ENCODE measurements around the gene ASCL5. TPM values are rescaled to one million over a fixed set of nuclear protein-coding genes. Genes with fewer than 3 reads are reported as not detected.

ASCL5 gene
- total RNA-seq, 1 experiment from 2014 or later = 0.31 TPM

GRCh38 chr1:201088395-201088794 is 38.6 kb downstream of the ASCL5 start:
- no peak for DNase-seq (ENCODE audit: low spot score)
- H3K9me3 Mint-ChIP-seq = no peaks in the 10 kb centered on the region
- TF ChIP-seq TEAD4 (CRISPR knock-in tag; IDR thresholded peaks at IDR 0.05) = no peak
- no peak for TF ChIP-seq NFE2L1 (CRISPR knock-in tag; IDR thresholded peaks at IDR 0.05)
- TF ChIP-seq SOX15 (CRISPR knock-in tag; IDR thresholded peaks at IDR 0.05) = no peak
- no peak for TF ChIP-seq ATF1 (CRISPR knock-in tag; IDR thresholded peaks at IDR 0.05)
- TF ChIP-seq NR3C1 (CRISPR knock-in tag; conservative IDR thresholded peaks at IDR 0.05; ENCODE audit: low read depth) = no peak
- no peak for TF ChIP-seq IRF1 (CRISPR knock-in tag; IDR thresholded peaks at IDR 0.05)
- no peak for TF ChIP-seq CREM (CRISPR knock-in tag; IDR thresholded peaks at IDR 0.05)
- TF ChIP-seq E2F4 (CRISPR knock-in tag; IDR thresholded peaks at IDR 0.05; ENCODE audit: borderline replicate concordance, low read depth) = no peak
- TF ChIP-seq USF2 (CRISPR knock-in tag; IDR thresholded peaks at IDR 0.05) = no peak
- TF ChIP-seq ZSCAN18 (CRISPR knock-in tag; IDR thresholded peaks at IDR 0.05) = no peak
- TF ChIP-seq NR1H2 (CRISPR knock-in tag; IDR thresholded peaks at IDR 0.05) = no peak
- no peak for TF ChIP-seq ZNF232 (CRISPR knock-in tag; IDR thresholded peaks at IDR 0.05)
- no peak for TF ChIP-seq KAT7 (CRISPR knock-in tag; IDR thresholded peaks at IDR 0.05; ENCODE audit: borderline replicate concordance)
- no peak for TF ChIP-seq FOXP4 (CRISPR knock-in tag; IDR thresholded peaks at IDR 0.05)
- no peak for TF ChIP-seq ELF4 (CRISPR knock-in tag; IDR thresholded peaks at IDR 0.05; ENCODE audit: low read depth)
- no peak for TF ChIP-seq ATF2 (CRISPR knock-in tag; IDR thresholded peaks at IDR 0.05; ENCODE audit: borderline replicate concordance, low read depth)
- ATAC-seq = no peak
- H3K4me1 Mint-ChIP-seq = peaks cover 6% of the 10 kb centered on the region; the same call in 1 of the 2 replicates
- CTCF ChIA-PET = interaction anchor here (2.2 kb wide), 1 partner anchor 26 kb away, joined by 13 read pairs; no protein-coding TSS in a partner anchor
- POLR2A ChIA-PET = no interaction called here
- no peak overlapping the region for H3K27ac Mint-ChIP-seq
- no peaks in the 10 kb centered on the region for H3K36me3 Mint-ChIP-seq
- no peaks in the 10 kb centered on the region for H3K27me3 Mint-ChIP-seq (ENCODE audit: low read depth)
- no peak overlapping the region for H3K4me3 Mint-ChIP-seq

- DNase-seq (ENCODE audit: low spot score) (peak; percentile 76), ATAC-seq (peak; percentile 97)
- TF ChIP-seq CTCF (IDR thresholded peaks at IDR 0.05) (peak; percentile 35; the same call in 1 of the 2 replicates), ZNF138 (CRISPR knock-in tag; conservative IDR thresholded peaks at IDR 0.05) (no peak)
- CTCF ChIA-PET = interaction anchor here (0.5 to 3.3 kb wide), 47 partner anchors 9 to 501 kb away, joined by 3 to 124 read pairs (median 4); partner anchors contain the start of genes ASCL5, CACNA1S, KIF21B and TMEM9
- no peak overlapping the region for H3K4me3 Mint-ChIP-seq
- POLR2A ChIA-PET = interaction anchor here (0.5 to 1.1 kb wide), 2 partner anchors 9 to 27 kb away, joined by 3 to 4 read pairs; no protein-coding TSS in a partner anchor
- peaks cover 6% of the 10 kb centered on the region; the same call in 1 of the 2 replicates for H3K4me1 Mint-ChIP-seq
- no peak overlapping the region for H3K27ac Mint-ChIP-seq
- H3K27me3 Mint-ChIP-seq (ENCODE audit: low read depth) = no peaks in the 10 kb centered on the region
- no peaks in the 10 kb centered on the region for H3K36me3 Mint-ChIP-seq
- no peaks in the 10 kb centered on the region for H3K9me3 Mint-ChIP-seq
Observed at GRCh38 chr1:201085902-201086735, 40.9 kb downstream of the ASCL5 start.

All from WTC11 (cell line).